Psoas muscle (tissue), 8 donors: Measurements from ENCODE around the gene PLPP3. TPM values are rescaled to one million over a fixed set of nuclear protein-coding genes. Genes with fewer than 3 reads are reported as not detected.
A peak's percentile ranks its signal among the peaks of the same experiment; 100 is the strongest.

ENCODE experiments used
- ATAC-seq, 4 donors: fragments of 200-7000 bp; cut with Tn5 transposase; one replicate each; pipeline ENCODE4 v1.9.1; 2020; ENCODE audit warnings: moderate library complexity in 3 of 4, mild to moderate bottlenecking in 2 of 4
- DNase-seq, 2 donors: peaks; one replicate each; pipeline ENCODE4 v3.0.0-alpha.2; 2020
- H3K27ac ChIP-seq: fragments of 200-600 bp; one replicate; pipeline ENCODE4 v1.8.0; 2022
- H3K27me3 ChIP-seq, 3 donors: fragments of 200-600 bp in 1 of 3; one replicate each; pipeline versions ENCODE4 v1.6.1 to v1.8.0; 2013 to 2022; ENCODE audit warnings: low read length in 2 of 3, mild to moderate bottlenecking in 2 of 3, moderate library complexity in 1 of 3; ENCODE audit not compliant: insufficient read depth in 3 of 3
- H3K36me3 ChIP-seq, 2 donors: fragments of 200-600 bp in 1 of 2; one replicate each; pipeline versions ENCODE4 v1.6.1 to v1.8.0; 2013 to 2022; ENCODE audit warnings: low read depth in 1 of 2, mild to moderate bottlenecking in 1 of 2, moderate library complexity in 1 of 2; ENCODE audit not compliant: insufficient read depth in 1 of 2
- H3K4me1 ChIP-seq: fragments of 200-600 bp; one replicate; pipeline ENCODE4 v1.8.0; 2022
- H3K4me3 ChIP-seq: fragments of 200-600 bp; one replicate; pipeline ENCODE4 v1.8.0; 2022; ENCODE audit warnings: mild to moderate bottlenecking
- H3K9me3 ChIP-seq: fragments of 200-600 bp; one replicate; pipeline ENCODE4 v1.8.0; 2022
- CTCF ChIP-seq: fragments of 200-600 bp; IDR thresholded peaks from one replicate; pipeline ENCODE4 v1.8.0; 2022; ENCODE audit warnings: antibody characterized with exemption
- WGBS, 3 donors: extraction: QIAGEN DNeasy Blood & Tissue Kit; methylation state at CpG; one replicate each; pipeline versions ENCODE4 v1.1.6 to v1.1.7; 2013; 5-methylcytosine and 5-hydroxymethylcytosine counted together
- intact Hi-C, 2 donors: fragments of 100-400 bp; cut with DNase I; formaldehyde crosslinking; loops; one replicate each; pipeline versions ENCODE4 v1.11.0 to v1.14.2; 2022
- polyA plus RNA-seq, 3 donors: library from polyadenylated mRNA; stranded (reverse); fragments of 200-250 nt; gene quantifications; one replicate each; pipeline ENCODE4 v1.2.3, GENCODE V29; 2013
- total RNA-seq, 4 donors: library from RNA; stranded (reverse); fragmentation: NEBNext Ultra II Directional in 2 of 4; extraction: Animal tissue kit (Norgen Biotek cat#: 25700) in 2 of 4; gene quantifications; one replicate each; pipeline versions ENCODE4 v1.2.1 to v1.2.4, GENCODE V29; 2021 to 2023
- donor health status: healthy with polysubstance abuse.
- donor health status: DM: no; HTN: no; CAD: no; lungs with moderate emphysema.
- donor health status: Bipolar disorder and iron deficiency.
- donor health status: healthy.
- donor health status: DM: yes; HTN: yes; CAD: no.
- donor health status: DM: no; HTN: no; CAD: no.
- donor health status: DM: no; HTN: no; CAD: no.
- donor health status: DM: yes; HTN: yes; CAD: no.

Gene PLPP3
- total and polyA plus RNA-seq, 7 donors = 35.5 to 69.1 (median 46.3) TPM

- Histone ChIP-seq H3K27me3 (no peaks in the 10 kb centered on the region), H3K36me3 (peaks cover 0 to 26% of the 10 kb centered on the region in 2 donors), H3K4me1 (peaks cover 25% of the 10 kb centered on the region), H3K9me3 (no peaks in the 10 kb centered on the region), H3K4me3 (no peak overlapping the region), H3K27ac (no peak overlapping the region)
- intact Hi-C loops = no loop called here
- TF ChIP-seq CTCF = no peak
- ATAC-seq = peak; percentile 68 to 87 (median 79)
- DNase-seq = no peak
- 52 to 87% (median 56%) methylated on average over 7 of the region's 7 CpGs for WGBS, 3 donors
Observed at GRCh38 chr1:56502700-56503245, 76.6 kb downstream of the PLPP3 start.

GRCh38 chr1:56501888-56502287 lies 77.5 kb downstream of the PLPP3 start:
- no peaks in the 10 kb centered on the region for H3K27me3 ChIP-seq
- DNase-seq = no peak
- no peak for TF ChIP-seq CTCF
- H3K4me1 ChIP-seq = peaks cover 32% of the 10 kb centered on the region
- intact Hi-C loops = no loop called here
- no peak overlapping the region for H3K27ac ChIP-seq
- no peaks in the 10 kb centered on the region for H3K9me3 ChIP-seq
- H3K4me3 ChIP-seq = no peak overlapping the region
- peaks cover 0 to 18% of the 10 kb centered on the region in 2 donors for H3K36me3 ChIP-seq
- 37 to 46% (median 43%) methylated on average over 3 of the region's 3 CpGs for WGBS, 3 donors
- peak in 3 of 4 donors; percentile 41 to 74 (median 64) for ATAC-seq

- Histone ChIP-seq H3K27ac (no peak overlapping the region), H3K27me3 (no peaks in the 10 kb centered on the region), H3K4me1 (peaks cover 28% of the 10 kb centered on the region), H3K36me3 (peaks cover 1 to 16% of the 10 kb centered on the region in 2 donors), H3K4me3 (no peak overlapping the region), H3K9me3 (no peaks in the 10 kb centered on the region)
- ATAC-seq (no peak), DNase-seq (no peak)
- 76 to 88% (median 78%) methylated on average over 1 of the region's 1 CpG for WGBS, 3 donors
- intact Hi-C loops = no loop called here
- TF ChIP-seq CTCF = no peak
Observed at GRCh38 chr1:56501426-56501825, 77.9 kb downstream of the PLPP3 start.

- Histone ChIP-seq H3K27me3 (no peaks in the 10 kb centered on the region), H3K4me1 (peaks cover 20% of the 10 kb centered on the region), H3K4me3 (no peak overlapping the region), H3K27ac (no peak overlapping the region), H3K9me3 (no peaks in the 10 kb centered on the region), H3K36me3 (peaks cover 8 to 35% of the 10 kb centered on the region in 2 donors)
- no peak for TF ChIP-seq CTCF
- DNase-seq (no peak), ATAC-seq (peak in 1 of 4 donors; percentile 21)
- intact Hi-C loops = no loop called here
- whole genome bisulfite sequencing, 3 donors = 56 to 63% (median 60%) methylated on average over 12 of the region's 12 CpGs
Observed at GRCh38 chr1:56496821-56497772, 82.3 kb downstream of the PLPP3 start.
